Measurements from ENCODE around the gene IKBKE.

DNA sequence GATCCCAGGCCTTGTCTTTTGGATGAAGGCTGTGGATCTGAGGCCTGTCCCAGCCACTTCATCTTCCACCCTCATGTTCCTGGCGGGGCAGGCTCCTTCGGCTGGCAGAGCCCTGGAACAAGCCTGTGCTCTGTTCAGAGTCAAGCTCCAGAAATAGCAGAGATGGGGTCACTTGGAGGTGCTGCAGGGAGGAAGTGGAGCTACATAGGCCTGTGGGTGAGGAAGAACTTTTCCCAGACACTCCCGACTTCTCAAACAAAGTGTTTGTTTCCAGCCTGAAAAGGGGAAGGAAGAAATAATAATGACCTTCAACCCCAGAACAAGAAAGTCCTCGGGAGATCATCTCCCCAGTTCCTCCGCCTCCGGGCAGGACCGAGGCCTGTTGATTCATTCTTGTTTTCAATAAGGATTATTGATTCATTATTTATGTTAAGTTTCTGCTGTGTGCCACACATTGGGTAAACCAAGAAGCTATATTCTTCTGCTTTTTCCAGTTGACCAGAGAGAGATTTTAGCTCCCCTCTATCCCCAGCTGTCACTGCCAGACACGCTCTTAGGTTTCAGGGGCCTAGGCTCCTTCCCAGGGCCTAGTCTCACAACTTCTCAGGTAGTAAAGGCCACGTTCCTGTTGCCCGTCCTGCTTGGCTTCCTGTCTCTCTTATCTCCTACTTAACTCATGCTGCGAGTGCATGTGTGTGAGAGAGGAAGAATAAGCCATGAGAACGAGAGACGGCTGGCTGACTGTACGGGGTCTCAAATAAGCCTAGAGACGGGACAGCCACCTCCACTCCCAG is 16.9 kb downstream of the IKBKE start:
- TF ChIP-seq POLR2AphosphoS2 (conservative IDR thresholded peaks at IDR 0.05; ENCODE audit: low read length) (no peak), CTCF (IDR thresholded peaks at IDR 0.05) (no peak), MAFK (IDR thresholded peaks at IDR 0.05; ENCODE audit: partially characterized antibody) (no peak), JUNB (IDR thresholded peaks at IDR 0.05) (no peak)
